Endothelial cell of umbilical vein (primary cell): ENCODE results near the gene TLCD5. TPM values are rescaled to one million over a fixed set of nuclear protein-coding genes. Genes with fewer than 3 reads are reported as not detected.

Experiments used
- BruUV-seq: library from RNA; stranded (reverse); fragments of 400-500 nt; replicated peaks from 2 replicates; lab custom pipeline; 2021; lab: Mats Ljungman, UMichigan
- CTCF ChIA-PET: fragments of 300-600, 350-600 bp; sonication (Branson Sonifier 250); formaldehyde crosslinking; loops from one replicate; lab custom pipeline; 2021; ENCODE audit warnings: antibody characterized with exemption, inconsistent platforms; lab: Charles Lee
- POLR2A ChIA-PET: fragments of 300-600, 350-600 bp; sonication (Branson Sonifier 250); formaldehyde crosslinking; loops from one replicate; lab custom pipeline; 2021; ENCODE audit warnings: antibody characterized with exemption, inconsistent platforms; lab: Charles Lee
- DNase-seq: peaks from one replicate; pipeline ENCODE4 v3.0.0-alpha.2; 2011; ENCODE audit warnings: low read depth, low spot score
- FAIRE-seq: peaks from 2 replicates; lab custom pipeline; 2011; peaks lifted over from hg19 to GRCh38; lab: Jason Lieb, UNC
- H2AFZ ChIP-seq: 2 replicates; pipeline ENCODE4 v1.6.0; 2012; ENCODE audit warnings: low read depth, low read length, control low read depth, inconsistent platforms
- H3K27ac ChIP-seq: 2 replicates; pipeline ENCODE4 v1.5.1; 2011; ENCODE audit warnings: low read depth, mild to moderate bottlenecking, control low read depth, low read length, moderate library complexity; ENCODE audit not compliant: insufficient read depth
- H3K27me3 ChIP-seq, 2 experiments: 2 replicates each; pipeline versions ENCODE4 v1.6.0 to v1.6.1; 2011; ENCODE audit warnings: low read length in 2 of 2, mixed read lengths in 1 of 2; ENCODE audit not compliant: control insufficient read depth in 2 of 2, insufficient read depth in 2 of 2
- H3K36me3 ChIP-seq, 2 experiments: 2 replicates in 1 of 2; 3 replicates in 1 of 2; pipeline ENCODE4 v1.5.1; 2011; ENCODE audit warnings: low read length in 2 of 2, mild to moderate bottlenecking in 1 of 2, moderate library complexity in 1 of 2; ENCODE audit not compliant: control insufficient read depth in 2 of 2, insufficient read depth in 2 of 2; ENCODE audit errors: extremely low read depth in 1 of 2
- H3K4me1 ChIP-seq: 3 replicates; pipeline ENCODE4 v1.5.1; 2011; ENCODE audit warnings: mild to moderate bottlenecking, low read length; ENCODE audit not compliant: control insufficient read depth, insufficient read depth; ENCODE audit errors: extremely low read depth
- H3K4me2 ChIP-seq: 2 replicates; pipeline ENCODE4 v1.6.1; 2011; ENCODE audit warnings: low read length, control low read depth, mixed read lengths; ENCODE audit not compliant: insufficient read depth
- H3K4me3 ChIP-seq, 3 experiments: fragments of 200-600 bp in 1 of 3; sonication (generic), shearing (Covaris generic) in 1 of 3; replicated peaks in 1 of 3; 2 replicates each; pipeline ENCODE4 v1.5.1; 2011 to 2016; ENCODE audit warnings: control low read depth in 3 of 3, low read length in 3 of 3, mild to moderate bottlenecking in 2 of 3, inconsistent platforms in 1 of 3, low read depth in 1 of 3, moderate library complexity in 1 of 3; ENCODE audit not compliant: insufficient read depth in 1 of 3
- H3K79me2 ChIP-seq: 2 replicates; pipeline ENCODE4 v1.6.0; 2012; ENCODE audit warnings: low read length, inconsistent platforms; ENCODE audit not compliant: control insufficient read depth, insufficient read depth
- H3K9ac ChIP-seq: replicated peaks from 2 replicates; pipeline ENCODE3; 2011; ENCODE audit warnings: low read length, control low read depth; ENCODE audit not compliant: insufficient read depth; ENCODE audit errors: extremely low read depth
- H3K9me1 ChIP-seq: replicated peaks from 3 replicates; pipeline ENCODE4 v1.6.0; 2011; ENCODE audit warnings: mild to moderate bottlenecking, low read length; ENCODE audit not compliant: control insufficient read depth, insufficient read depth; ENCODE audit errors: extremely low read depth
- H3K9me3 ChIP-seq: replicated peaks from 2 replicates; pipeline ENCODE4 v1.5.1; 2012; ENCODE audit warnings: low read length, inconsistent platforms; ENCODE audit not compliant: control insufficient read depth, insufficient read depth
- H4K20me1 ChIP-seq: replicated peaks from 2 replicates; pipeline ENCODE3; 2011; ENCODE audit warnings: mild to moderate bottlenecking, low read length; ENCODE audit not compliant: control insufficient read depth, insufficient read depth; ENCODE audit errors: extremely low read depth
- EZH2 ChIP-seq: IDR thresholded peaks from 2 replicates; pipeline ENCODE4 v1.6.1; 2012; ENCODE audit warnings: borderline replicate concordance, low read depth, mild to moderate bottlenecking, moderate library complexity, low read length, inconsistent platforms; ENCODE audit not compliant: severe bottlenecking
- FOS ChIP-seq: IDR thresholded peaks from 2 replicates; pipeline ENCODE4 v1.6.1; 2011; ENCODE audit warnings: mild to moderate bottlenecking, low read length, moderate library complexity, borderline replicate concordance; ENCODE audit not compliant: insufficient read depth
- GATA2 ChIP-seq: IDR thresholded peaks from 2 replicates; pipeline ENCODE4 v1.7.0; 2011; ENCODE audit warnings: low read depth, mild to moderate bottlenecking, moderate library complexity, mixed read lengths, low read length; ENCODE audit not compliant: insufficient read length, insufficient read depth
- JUN ChIP-seq: IDR thresholded peaks from 2 replicates; pipeline ENCODE4 v1.6.1; 2011; ENCODE audit warnings: borderline replicate concordance, low read depth; ENCODE audit not compliant: insufficient read length, insufficient read depth
- MYC ChIP-seq: IDR thresholded peaks from one replicate; pipeline ENCODE4 v1.6.1; 2011; ENCODE audit warnings: mild to moderate bottlenecking, low read depth, low read length
- POLR2A ChIP-seq: IDR thresholded peaks from 2 replicates; pipeline ENCODE4 v1.6.1; 2012; ENCODE audit warnings: low read depth, mild to moderate bottlenecking, control low read depth, low read length
- POLR2AphosphoS5 ChIP-seq: IDR thresholded peaks from 2 replicates; pipeline ENCODE4 v1.6.1; 2012; ENCODE audit warnings: low read depth, mild to moderate bottlenecking, control low read depth, low read length, moderate library complexity; ENCODE audit not compliant: insufficient read depth
- dilution Hi-C: fragments of 300-500 bp; cut with MboI; formaldehyde crosslinking; loops from one replicate; pipeline ENCODE4 v1.15.0; 2019; ENCODE audit warnings: low sequenced_read_pairs; ENCODE audit not compliant: extremely low pct_ligation_motif_present
- intact Hi-C: fragments of 100-400 bp; cut with micrococcal nuclease; formaldehyde crosslinking; loops from one replicate; pipeline ENCODE4 v1.10.0; 2022
- polyA plus RNA-seq, 4 experiments: library from polyadenylated mRNA; depleted of rRNA in 3 of 4; stranded (reverse) in 3 of 4; unstranded in 1 of 4; fragments of >200 nt; gene quantifications; 2 replicates each; pipeline versions ENCODE4 v1.2.1 to v1.2.3, GENCODE V29; 2011 to 2012; ENCODE audit warnings: missing spikeins in 1 of 4
- total RNA-seq: library from RNA; stranded (reverse); gene quantifications from 2 replicates; pipeline ENCODE4 v1.2.3, GENCODE V29; 2021
- TF ChIP-seq, protein P1 (sequence below): IDR thresholded peaks from 2 replicates; pipeline ENCODE4 v1.6.1; 2011; ENCODE audit not compliant: insufficient read depth, insufficient read length
- TF ChIP-seq, protein P2 (sequence below), 2 donors: IDR thresholded peaks; 1 replicate in 1 of 2; 2 replicates in 1 of 2; pipeline ENCODE4 v1.5.1; 2011; ENCODE audit warnings: low read length in 2 of 2, mild to moderate bottlenecking in 2 of 2, moderate library complexity in 2 of 2, control low read depth in 1 of 2, inconsistent platforms in 1 of 2, low read depth in 1 of 2; ENCODE audit not compliant: insufficient read depth in 1 of 2; ENCODE audit errors: extremely low read depth in 1 of 2

Gene TLCD5
- total and polyA plus RNA-seq, 2 donors (not counting 3 experiments of a cell fraction or from before 2014, with no cell fraction given), result 6.3 to 9.7 TPM

DNA sequence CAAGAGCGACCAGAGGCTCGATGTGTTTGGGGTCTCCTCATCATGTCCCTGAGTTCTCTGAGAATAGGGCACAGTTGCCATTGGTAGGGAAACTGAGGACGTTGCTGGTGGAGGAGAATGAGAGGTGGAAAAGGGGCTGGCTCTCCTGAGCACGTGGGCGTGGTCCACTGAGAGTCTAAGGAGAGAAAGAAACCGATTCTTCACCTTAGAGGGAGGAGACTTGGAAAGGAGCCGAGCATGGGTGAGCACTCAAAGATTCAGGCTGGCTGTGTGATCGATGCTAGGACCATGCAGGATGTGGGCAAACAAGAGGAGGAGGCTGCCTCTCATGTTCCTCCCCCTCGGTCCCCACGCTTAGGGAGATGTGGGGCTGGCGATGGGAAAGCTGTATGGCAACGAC is 19.8 kb upstream of the TLCD5 start:
- no peaks in the 10 kb centered on the region for H3K9me3 ChIP-seq
- no peak overlapping the region for H2AFZ ChIP-seq
- CTCF ChIA-PET, result interaction anchor here (2.7 to 11.4 kb wide), 3 partner anchors 9 to 126 kb away, joined by 35 to 327 read pairs (median 52); partner anchors contain the start of gene POU2F3
- H3K36me3 ChIP-seq, result no peaks in the 10 kb centered on the region
- TF ChIP-seq GATA2 (no peak), POLR2A (no peak), MYC (no peak), JUN (no peak), POLR2AphosphoS5 (no peak), EZH2 (no peak), FOS (no peak)
- TF ChIP-seq, protein P1, sequence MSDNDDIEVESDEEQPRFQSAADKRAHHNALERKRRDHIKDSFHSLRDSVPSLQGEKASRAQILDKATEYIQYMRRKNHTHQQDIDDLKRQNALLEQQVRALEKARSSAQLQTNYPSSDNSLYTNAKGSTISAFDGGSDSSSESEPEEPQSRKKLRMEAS, result no peak
- TF ChIP-seq, protein P2, sequence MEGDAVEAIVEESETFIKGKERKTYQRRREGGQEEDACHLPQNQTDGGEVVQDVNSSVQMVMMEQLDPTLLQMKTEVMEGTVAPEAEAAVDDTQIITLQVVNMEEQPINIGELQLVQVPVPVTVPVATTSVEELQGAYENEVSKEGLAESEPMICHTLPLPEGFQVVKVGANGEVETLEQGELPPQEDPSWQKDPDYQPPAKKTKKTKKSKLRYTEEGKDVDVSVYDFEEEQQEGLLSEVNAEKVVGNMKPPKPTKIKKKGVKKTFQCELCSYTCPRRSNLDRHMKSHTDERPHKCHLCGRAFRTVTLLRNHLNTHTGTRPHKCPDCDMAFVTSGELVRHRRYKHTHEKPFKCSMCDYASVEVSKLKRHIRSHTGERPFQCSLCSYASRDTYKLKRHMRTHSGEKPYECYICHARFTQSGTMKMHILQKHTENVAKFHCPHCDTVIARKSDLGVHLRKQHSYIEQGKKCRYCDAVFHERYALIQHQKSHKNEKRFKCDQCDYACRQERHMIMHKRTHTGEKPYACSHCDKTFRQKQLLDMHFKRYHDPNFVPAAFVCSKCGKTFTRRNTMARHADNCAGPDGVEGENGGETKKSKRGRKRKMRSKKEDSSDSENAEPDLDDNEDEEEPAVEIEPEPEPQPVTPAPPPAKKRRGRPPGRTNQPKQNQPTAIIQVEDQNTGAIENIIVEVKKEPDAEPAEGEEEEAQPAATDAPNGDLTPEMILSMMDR (IDR thresholded peaks at IDR 0.05; ENCODE audit: extremely low read depth in 1 of 2, insufficient read depth in 1 of 2, low read depth in 1 of 2, low read length in 2 of 2), result no peak
- DNase-seq, result no peak
- intact Hi-C loops (no loop called here), dilution Hi-C loops (no loop called here)
- no peak overlapping the region for H3K27ac ChIP-seq
- no peak overlapping the region for H3K9ac ChIP-seq
- H3K9me1 ChIP-seq, result no peaks in the 10 kb centered on the region
- FAIRE-seq, result no peak
- H3K4me3 ChIP-seq, result no peak overlapping the region
- no TSS peak for BruUV-seq
- peaks cover 0 to 5% of the 10 kb centered on the region in 2 experiments for H3K27me3 ChIP-seq
- POLR2A ChIA-PET, result no interaction called here
- no peaks in the 10 kb centered on the region for H3K79me2 ChIP-seq
- no peaks in the 10 kb centered on the region for H4K20me1 ChIP-seq
- no peak overlapping the region for H3K4me2 ChIP-seq
- peaks cover 6% of the 10 kb centered on the region for H3K4me1 ChIP-seq
